Measurements from ENCODE around the gene TMEM123. TPM values are rescaled to one million over a fixed set of nuclear protein-coding genes. Genes with fewer than 3 reads are reported as not detected.

TMEM123 gene
- total and polyA plus RNA-seq, 2 of the 13 experiments (the other 11 are each of a cell fraction or from before 2014, with no cell fraction given) = 365 to 2,761 TPM

DNA sequence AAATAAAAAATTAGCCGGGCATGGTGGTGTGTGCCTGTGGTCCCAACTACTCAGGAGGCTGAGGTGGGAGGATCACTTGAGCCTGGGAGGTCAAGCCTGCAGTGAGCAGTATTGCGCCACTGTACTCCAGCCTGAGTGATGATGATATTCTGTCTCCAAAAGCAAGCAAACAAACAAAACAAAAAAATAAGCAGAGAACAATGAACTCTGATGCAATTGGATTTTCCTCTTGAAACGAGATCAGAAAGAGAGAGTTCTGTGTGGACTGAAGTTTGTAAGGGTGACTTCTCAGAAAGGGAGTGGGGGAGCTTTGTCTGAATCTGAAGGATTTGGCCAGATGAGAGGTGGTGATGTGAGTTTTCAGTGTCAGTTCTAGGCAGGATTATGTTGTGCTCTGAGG, 6.0 kb upstream of the TMEM123 start (continued):
- TF ChIP-seq ZNF839 (CRISPR knock-in tag; IDR thresholded peaks at IDR 0.05; ENCODE audit: borderline replicate concordance) (no peak), KLF16 (CRISPR knock-in tag; IDR thresholded peaks at IDR 0.05) (0 out of 4 replicates have a peak, but pooled peaks of 1 of the 2 experiments have one; percentile 31), ZNF7 (CRISPR knock-in tag; IDR thresholded peaks at IDR 0.05) (no peak), ZSCAN25 (CRISPR knock-in tag; IDR thresholded peaks at IDR 0.05) (no peak), FOSL2 (CRISPR knock-in tag; IDR thresholded peaks at IDR 0.05) (peak; percentile 53; the same call in 1 of the 2 replicates), HMGA1 (CRISPR knock-in tag; conservative IDR thresholded peaks at IDR 0.05) (no peak), TSC22D2 (CRISPR knock-in tag; IDR thresholded peaks at IDR 0.05; ENCODE audit: borderline replicate concordance) (no peak), NBN (conservative IDR thresholded peaks at IDR 0.05) (no peak), ZNF530 (CRISPR knock-in tag; IDR thresholded peaks at IDR 0.05; ENCODE audit: low read depth) (no peak)
- TF ChIP-seq, protein P1, sequence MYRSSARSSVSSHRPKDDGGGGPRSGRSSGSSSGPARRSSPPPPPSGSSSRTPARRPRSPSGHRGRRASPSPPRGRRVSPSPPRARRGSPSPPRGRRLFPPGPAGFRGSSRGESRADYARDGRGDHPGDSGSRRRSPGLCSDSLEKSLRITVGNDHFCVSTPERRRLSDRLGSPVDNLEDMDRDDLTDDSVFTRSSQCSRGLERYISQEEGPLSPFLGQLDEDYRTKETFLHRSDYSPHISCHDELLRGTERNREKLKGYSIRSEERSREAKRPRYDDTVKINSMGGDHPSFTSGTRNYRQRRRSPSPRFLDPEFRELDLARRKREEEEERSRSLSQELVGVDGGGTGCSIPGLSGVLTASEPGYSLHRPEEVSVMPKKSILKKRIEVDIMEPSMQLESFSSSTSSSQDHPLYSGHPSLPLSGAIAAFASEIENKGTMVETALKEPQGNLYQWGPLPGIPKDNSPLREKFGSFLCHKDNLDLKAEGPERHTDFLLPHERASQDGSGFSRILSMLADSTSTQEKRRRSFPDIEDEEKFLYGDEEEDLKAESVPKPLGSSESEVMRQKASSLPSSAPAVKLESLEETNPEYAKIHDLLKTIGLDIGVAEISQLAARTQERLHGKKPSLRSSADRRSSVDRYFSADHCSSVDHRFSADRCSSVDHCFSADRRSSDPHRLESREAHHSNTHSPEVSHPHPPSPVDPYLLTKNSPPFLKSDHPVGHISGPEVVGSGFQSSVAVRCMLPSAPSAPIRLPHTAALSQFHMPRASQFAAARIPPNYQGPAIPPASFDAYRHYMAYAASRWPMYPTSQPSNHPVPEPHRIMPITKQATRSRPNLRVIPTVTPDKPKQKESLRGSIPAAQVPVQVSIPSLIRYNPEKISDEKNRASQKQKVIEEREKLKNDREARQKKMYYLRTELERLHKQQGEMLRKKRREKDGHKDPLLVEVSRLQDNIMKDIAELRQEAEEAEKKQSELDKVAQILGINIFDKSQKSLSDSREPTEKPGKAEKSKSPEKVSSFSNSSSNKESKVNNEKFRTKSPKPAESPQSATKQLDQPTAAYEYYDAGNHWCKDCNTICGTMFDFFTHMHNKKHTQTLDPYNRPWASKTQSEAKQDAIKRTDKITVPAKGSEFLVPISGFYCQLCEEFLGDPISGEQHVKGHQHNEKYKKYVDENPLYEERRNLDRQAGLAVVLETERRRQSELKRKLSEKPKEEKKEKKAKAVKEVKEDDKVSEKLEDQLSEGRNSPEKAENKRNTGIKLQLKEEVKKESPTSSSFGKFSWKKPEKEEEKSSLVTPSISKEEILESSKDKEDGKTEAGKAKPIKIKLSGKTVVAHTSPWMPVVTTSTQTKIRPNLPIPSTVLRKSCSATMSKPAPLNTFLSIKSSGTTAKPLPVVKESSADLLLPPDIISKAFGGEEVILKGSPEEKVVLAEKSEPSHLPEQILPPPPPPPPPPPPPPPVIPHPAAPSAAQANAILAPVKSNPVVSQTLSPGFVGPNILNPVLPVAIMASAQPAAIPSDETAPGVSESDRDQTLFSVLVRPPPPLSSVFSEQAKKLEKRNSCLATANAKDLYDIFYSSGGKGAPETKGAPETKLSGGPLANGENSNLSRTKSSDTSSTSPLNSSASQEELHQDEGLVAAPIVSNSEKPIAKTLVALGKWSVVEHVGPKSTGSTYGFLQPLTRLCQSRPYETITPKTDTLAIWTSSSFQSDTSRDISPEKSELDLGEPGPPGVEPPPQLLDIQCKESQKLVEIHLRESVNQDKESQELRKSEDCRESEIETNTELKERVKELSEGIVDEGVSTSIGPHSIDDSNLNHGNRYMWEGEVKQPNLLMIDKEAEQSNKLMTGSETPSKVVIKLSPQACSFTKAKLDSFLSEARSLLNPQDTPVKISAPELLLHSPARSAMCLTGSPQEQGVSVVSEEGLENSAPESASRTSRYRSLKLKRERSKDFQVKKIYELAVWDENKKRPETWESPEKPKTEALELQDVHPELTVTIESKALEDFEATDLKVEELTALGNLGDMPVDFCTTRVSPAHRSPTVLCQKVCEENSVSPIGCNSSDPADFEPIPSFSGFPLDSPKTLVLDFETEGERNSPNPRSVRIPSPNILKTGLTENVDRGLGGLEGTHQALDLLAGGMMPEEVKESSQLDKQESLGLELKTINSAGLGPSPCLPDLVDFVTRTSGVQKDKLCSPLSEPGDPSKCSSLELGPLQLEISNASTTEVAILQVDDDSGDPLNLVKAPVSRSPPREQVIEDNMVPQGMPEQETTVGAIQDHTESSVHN (CRISPR knock-in tag; IDR thresholded peaks at IDR 0.05) = no peak
- TF ChIP-seq, protein P2, sequence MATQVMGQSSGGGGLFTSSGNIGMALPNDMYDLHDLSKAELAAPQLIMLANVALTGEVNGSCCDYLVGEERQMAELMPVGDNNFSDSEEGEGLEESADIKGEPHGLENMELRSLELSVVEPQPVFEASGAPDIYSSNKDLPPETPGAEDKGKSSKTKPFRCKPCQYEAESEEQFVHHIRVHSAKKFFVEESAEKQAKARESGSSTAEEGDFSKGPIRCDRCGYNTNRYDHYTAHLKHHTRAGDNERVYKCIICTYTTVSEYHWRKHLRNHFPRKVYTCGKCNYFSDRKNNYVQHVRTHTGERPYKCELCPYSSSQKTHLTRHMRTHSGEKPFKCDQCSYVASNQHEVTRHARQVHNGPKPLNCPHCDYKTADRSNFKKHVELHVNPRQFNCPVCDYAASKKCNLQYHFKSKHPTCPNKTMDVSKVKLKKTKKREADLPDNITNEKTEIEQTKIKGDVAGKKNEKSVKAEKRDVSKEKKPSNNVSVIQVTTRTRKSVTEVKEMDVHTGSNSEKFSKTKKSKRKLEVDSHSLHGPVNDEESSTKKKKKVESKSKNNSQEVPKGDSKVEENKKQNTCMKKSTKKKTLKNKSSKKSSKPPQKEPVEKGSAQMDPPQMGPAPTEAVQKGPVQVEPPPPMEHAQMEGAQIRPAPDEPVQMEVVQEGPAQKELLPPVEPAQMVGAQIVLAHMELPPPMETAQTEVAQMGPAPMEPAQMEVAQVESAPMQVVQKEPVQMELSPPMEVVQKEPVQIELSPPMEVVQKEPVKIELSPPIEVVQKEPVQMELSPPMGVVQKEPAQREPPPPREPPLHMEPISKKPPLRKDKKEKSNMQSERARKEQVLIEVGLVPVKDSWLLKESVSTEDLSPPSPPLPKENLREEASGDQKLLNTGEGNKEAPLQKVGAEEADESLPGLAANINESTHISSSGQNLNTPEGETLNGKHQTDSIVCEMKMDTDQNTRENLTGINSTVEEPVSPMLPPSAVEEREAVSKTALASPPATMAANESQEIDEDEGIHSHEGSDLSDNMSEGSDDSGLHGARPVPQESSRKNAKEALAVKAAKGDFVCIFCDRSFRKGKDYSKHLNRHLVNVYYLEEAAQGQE (IDR thresholded peaks at IDR 0.05; ENCODE audit: borderline replicate concordance in 1 of 2, low read depth in 1 of 2, low read length in 2 of 2) = no peak
- TF ChIP-seq, protein P3, sequence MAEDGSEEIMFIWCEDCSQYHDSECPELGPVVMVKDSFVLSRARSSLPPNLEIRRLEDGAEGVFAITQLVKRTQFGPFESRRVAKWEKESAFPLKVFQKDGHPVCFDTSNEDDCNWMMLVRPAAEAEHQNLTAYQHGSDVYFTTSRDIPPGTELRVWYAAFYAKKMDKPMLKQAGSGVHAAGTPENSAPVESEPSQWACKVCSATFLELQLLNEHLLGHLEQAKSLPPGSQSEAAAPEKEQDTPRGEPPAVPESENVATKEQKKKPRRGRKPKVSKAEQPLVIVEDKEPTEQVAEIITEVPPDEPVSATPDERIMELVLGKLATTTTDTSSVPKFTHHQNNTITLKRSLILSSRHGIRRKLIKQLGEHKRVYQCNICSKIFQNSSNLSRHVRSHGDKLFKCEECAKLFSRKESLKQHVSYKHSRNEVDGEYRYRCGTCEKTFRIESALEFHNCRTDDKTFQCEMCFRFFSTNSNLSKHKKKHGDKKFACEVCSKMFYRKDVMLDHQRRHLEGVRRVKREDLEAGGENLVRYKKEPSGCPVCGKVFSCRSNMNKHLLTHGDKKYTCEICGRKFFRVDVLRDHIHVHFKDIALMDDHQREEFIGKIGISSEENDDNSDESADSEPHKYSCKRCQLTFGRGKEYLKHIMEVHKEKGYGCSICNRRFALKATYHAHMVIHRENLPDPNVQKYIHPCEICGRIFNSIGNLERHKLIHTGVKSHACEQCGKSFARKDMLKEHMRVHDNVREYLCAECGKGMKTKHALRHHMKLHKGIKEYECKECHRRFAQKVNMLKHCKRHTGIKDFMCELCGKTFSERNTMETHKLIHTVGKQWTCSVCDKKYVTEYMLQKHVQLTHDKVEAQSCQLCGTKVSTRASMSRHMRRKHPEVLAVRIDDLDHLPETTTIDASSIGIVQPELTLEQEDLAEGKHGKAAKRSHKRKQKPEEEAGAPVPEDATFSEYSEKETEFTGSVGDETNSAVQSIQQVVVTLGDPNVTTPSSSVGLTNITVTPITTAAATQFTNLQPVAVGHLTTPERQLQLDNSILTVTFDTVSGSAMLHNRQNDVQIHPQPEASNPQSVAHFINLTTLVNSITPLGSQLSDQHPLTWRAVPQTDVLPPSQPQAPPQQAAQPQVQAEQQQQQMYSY (CRISPR knock-in tag; IDR thresholded peaks at IDR 0.05) = no peak
- TF ChIP-seq, protein P4, sequence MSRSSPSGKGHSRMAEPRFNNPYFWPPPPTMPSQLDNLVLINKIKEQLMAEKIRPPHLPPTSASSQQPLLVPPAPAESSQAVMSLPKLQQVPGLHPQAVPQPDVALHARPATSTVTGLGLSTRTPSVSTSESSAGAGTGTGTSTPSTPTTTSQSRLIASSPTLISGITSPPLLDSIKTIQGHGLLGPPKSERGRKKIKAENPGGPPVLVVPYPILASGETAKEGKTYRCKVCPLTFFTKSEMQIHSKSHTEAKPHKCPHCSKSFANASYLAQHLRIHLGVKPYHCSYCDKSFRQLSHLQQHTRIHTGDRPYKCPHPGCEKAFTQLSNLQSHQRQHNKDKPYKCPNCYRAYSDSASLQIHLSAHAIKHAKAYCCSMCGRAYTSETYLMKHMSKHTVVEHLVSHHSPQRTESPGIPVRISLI (CRISPR knock-in tag; IDR thresholded peaks at IDR 0.05; ENCODE audit: borderline replicate concordance) = no peak

Measured in HepG2 (cell line).